ENCODE measurements around the gene LIPC.

GRCh38 chr15:58404020-58404419, 27.8 kb upstream of the LIPC start:
- TF ChIP-seq PATZ1 (tag by site-specific recombination; IDR thresholded peaks at IDR 0.05) = no peak
- TF ChIP-seq ZNF692 (tag by site-specific recombination; IDR thresholded peaks at IDR 0.05) = no peak
- no peak for TF ChIP-seq GLI2 (tag by site-specific recombination; IDR thresholded peaks at IDR 0.05; ENCODE audit: borderline replicate concordance, low read depth)
- no peak for TF ChIP-seq ZNF274 (IDR thresholded peaks at IDR 0.05; ENCODE audit: low read length)
- TF ChIP-seq ZNF274 (tag by site-specific recombination; IDR thresholded peaks at IDR 0.05; ENCODE audit: borderline replicate concordance) = no peak
- no peak for TF ChIP-seq CTCF (tag by site-specific recombination; IDR thresholded peaks at IDR 0.05)
- TF ChIP-seq PRDM4 (tag by site-specific recombination; IDR thresholded peaks at IDR 0.05) = no peak
- TF ChIP-seq EGR2 (tag by site-specific recombination; IDR thresholded peaks at IDR 0.05; ENCODE audit: low read depth) = no peak
- no peak for TF ChIP-seq ELK4 (IDR thresholded peaks at IDR 0.05; ENCODE audit: borderline replicate concordance, low read depth, low read length)
- no peak for TF ChIP-seq ZNF704 (tag by site-specific recombination; IDR thresholded peaks at IDR 0.05)
- TF ChIP-seq ZNF777 (tag by site-specific recombination; IDR thresholded peaks at IDR 0.05; ENCODE audit: borderline replicate concordance) = no peak
- TF ChIP-seq ZNF169 (tag by site-specific recombination; IDR thresholded peaks at IDR 0.05) = no peak

All from HEK293 (cell line).